GM12878 (cell line): ENCODE measurements around the gene HAP1. TPM values are rescaled to one million over a fixed set of nuclear protein-coding genes. Genes with fewer than 3 reads are reported as not detected.

ENCODE experiments used
- ATAC-seq: fragments of 200-7000 bp; cut with Tn5 transposase; 3 replicates; pipeline ENCODE4 v1.9.1; 2020; ENCODE audit warnings: mild to moderate bottlenecking, moderate library complexity
- BruUV-seq: library from RNA; stranded (reverse); fragments of 400-500 nt; replicated peaks from 2 replicates; lab custom pipeline; 2021; lab: Mats Ljungman, UMichigan
- CTCF ChIA-PET: fragments of 300-600 bp; sonication (Branson Sonifier 250); formaldehyde crosslinking; extraction: SDS; loops from one replicate; lab custom pipeline; 2021; ENCODE audit warnings: inconsistent platforms; lab: Yijun Ruan, JAX
- POLR2A ChIA-PET: fragments of 350-600 bp; formaldehyde crosslinking; extraction: SDS; loops from one replicate; lab custom pipeline; 2021; ENCODE audit warnings: inconsistent platforms; lab: Charles Lee
- RAD21 ChIA-PET: fragments of 300-600 bp; sonication (Branson Sonifier 250); formaldehyde crosslinking; loops from one replicate; lab custom pipeline; 2023; ENCODE audit warnings: antibody characterized with exemption; ENCODE audit not compliant: unreplicated experiment; lab: Charles Lee
- SMC1A ChIA-PET: fragments of 300-600 bp; sonication (Branson Sonifier 250); formaldehyde crosslinking; loops from one replicate; lab custom pipeline; 2023; ENCODE audit not compliant: unreplicated experiment, uncharacterized antibody; lab: Charles Lee
- DNase-seq: peaks from one replicate; pipeline ENCODE4 v3.0.0-alpha.2; 2011; ENCODE audit warnings: low read depth, low spot score
- FAIRE-seq: peaks from 3 replicates; lab custom pipeline; 2011; peaks lifted over from hg19 to GRCh38; lab: Jason Lieb, UNC
- H2AFZ ChIP-seq: 2 replicates; pipeline ENCODE4 v1.6.0; 2011; ENCODE audit warnings: low read depth, low read length, control low read depth; ENCODE audit not compliant: control insufficient read depth
- H3K27ac ChIP-seq: 2 replicates; pipeline ENCODE4 v1.5.1; 2011; ENCODE audit warnings: control low read depth; ENCODE audit not compliant: control insufficient read depth, insufficient read depth
- H3K27me3 ChIP-seq, 2 experiments: replicated peaks in 1 of 2; 2 replicates each; pipeline versions ENCODE4 v1.6.0 to v1.6.1; 2011; ENCODE audit warnings: low read length in 1 of 2; ENCODE audit not compliant: control insufficient read depth in 2 of 2, insufficient read depth in 2 of 2
- H3K36me3 ChIP-seq, 2 experiments: 2 replicates each; pipeline ENCODE4 v1.5.1; 2011; ENCODE audit warnings: low read length in 1 of 2; ENCODE audit not compliant: control insufficient read depth in 2 of 2, insufficient read depth in 2 of 2
- H3K4me1 ChIP-seq: 2 replicates; pipeline ENCODE4 v1.6.1; 2011; ENCODE audit warnings: mild to moderate bottlenecking, low read length, moderate library complexity, mixed read lengths; ENCODE audit not compliant: control insufficient read depth, insufficient read depth
- H3K4me2 ChIP-seq: 2 replicates; pipeline ENCODE4 v1.6.0; 2011; ENCODE audit warnings: control low read depth; ENCODE audit not compliant: control insufficient read depth, insufficient read depth
- H3K4me3 ChIP-seq: fragments of 200-600 bp; sonication (generic); 2 replicates; pipeline ENCODE4 v1.5.1; 2016
- H3K79me2 ChIP-seq: 2 replicates; pipeline ENCODE4 v1.6.0; 2011; ENCODE audit warnings: low read length; ENCODE audit not compliant: control insufficient read depth, insufficient read depth
- H3K9ac ChIP-seq: 2 replicates; pipeline ENCODE4 v1.8.0; 2011; ENCODE audit warnings: low read length, control low read depth, mixed read lengths; ENCODE audit not compliant: control insufficient read depth, insufficient read depth
- H3K9me3 ChIP-seq: replicated peaks from 3 replicates; pipeline ENCODE4 v1.5.1; 2011; ENCODE audit warnings: mild to moderate bottlenecking, low read length; ENCODE audit not compliant: control insufficient read depth, insufficient read depth
- H4K20me1 ChIP-seq: 2 replicates; pipeline ENCODE4 v1.6.0; 2011; ENCODE audit not compliant: control insufficient read depth, insufficient read depth
- BACH1 ChIP-seq: fragments of 450-650 bp; IDR thresholded peaks from 2 replicates; pipeline ENCODE4 v1.6.1; 2017; ENCODE audit warnings: mild to moderate bottlenecking, borderline replicate concordance
- BMI1 ChIP-seq: fragments of 450-650 bp; IDR thresholded peaks from 2 replicates; pipeline ENCODE4 v1.6.1; 2016; ENCODE audit warnings: mild to moderate bottlenecking, moderate library complexity, borderline replicate concordance
- CHD1 ChIP-seq: IDR thresholded peaks from 2 replicates; pipeline ENCODE4 v1.6.1; 2012; ENCODE audit warnings: low read depth, low read length, improper control_type of control experiment
- EGR1 ChIP-seq, 2 experiments: IDR thresholded peaks; 1 replicate in 1 of 2; 2 replicates in 1 of 2; pipeline ENCODE4 v1.6.1; 2011 to 2012; ENCODE audit warnings: low read depth in 2 of 2, low read length in 2 of 2, borderline replicate concordance in 1 of 2, mild to moderate bottlenecking in 1 of 2, moderate library complexity in 1 of 2
- POLR2A ChIP-seq: IDR thresholded peaks from 2 replicates; pipeline ENCODE4 v1.6.1; 2011; ENCODE audit warnings: low read depth, mild to moderate bottlenecking, low read length
- POLR2AphosphoS2 ChIP-seq: IDR thresholded peaks from 2 replicates; pipeline ENCODE4 v1.6.1; 2011; ENCODE audit warnings: low read depth, mild to moderate bottlenecking, low read length, improper control_type of control experiment, moderate library complexity
- POLR2AphosphoS5 ChIP-seq: IDR thresholded peaks from 2 replicates; pipeline ENCODE4 v1.6.1; 2011; ENCODE audit warnings: mild to moderate bottlenecking, low read length, inconsistent platforms
- RBBP5 ChIP-seq: fragments of 200-600 bp; sonication (generic); conservative IDR thresholded peaks from 2 replicates; pipeline ENCODE4 v1.6.1; 2016
- SMAD5 ChIP-seq: IDR thresholded peaks from 2 replicates; pipeline ENCODE4 v1.6.1; 2016; ENCODE audit warnings: antibody characterized with exemption, low read depth
- SP1 ChIP-seq: IDR thresholded peaks from one replicate; pipeline ENCODE4 v1.6.1; 2011; ENCODE audit warnings: low read depth, low read length
- SREBF2 ChIP-seq: IDR thresholded peaks from 2 replicates; pipeline ENCODE4 v1.6.1; 2012; ENCODE audit warnings: mild to moderate bottlenecking, low read length
- SUPT20H ChIP-seq: IDR thresholded peaks from 2 replicates; pipeline ENCODE4 v1.6.1; 2011; ENCODE audit warnings: low read depth, mild to moderate bottlenecking, low read length, moderate library complexity, borderline replicate concordance; ENCODE audit not compliant: control insufficient read depth
- WGBS: methylation state at CpG from one replicate; pipeline ENCODE4 v1.1.6; 2016; ENCODE audit warnings: low lambda C conversion rate; ENCODE audit not compliant: insufficient replicate concordance, insufficient coverage; ENCODE audit errors: missing lambda C conversion rate; 5-methylcytosine and 5-hydroxymethylcytosine counted together
- in situ Hi-C: fragments of 300-500 bp; cut with MboI; formaldehyde crosslinking; loops from 9 replicates; pipeline ENCODE4 v1.14.3; 2018; ENCODE audit warnings: mixed read lengths
- intact Hi-C: fragments of 100-400 bp; cut with micrococcal nuclease; formaldehyde crosslinking; loops from one replicate; pipeline ENCODE4 v1.14.2; 2022; ENCODE audit not compliant: unreplicated experiment
- polyA plus RNA-seq, 11 experiments: library from polyadenylated mRNA; depleted of rRNA in 4 of 11; unstranded in 6 of 11; stranded (reverse) in 5 of 11; fragments of >200 nt; fragmentation: Nextera tagmentation in 4 of 11; fragmentation: Illumina TruSeq in 1 of 11; extraction: Ambion mirVana in 4 of 11; extraction: Trizol in 1 of 11; gene quantifications; 1 replicate in 1 of 11; 2 replicates in 10 of 11; pipeline versions ENCODE4 v1.2.1 to v1.2.3, GENCODE V29; 2011 to 2016; ENCODE audit warnings: inconsistent platforms in 2 of 11, missing spikeins in 2 of 11, low read depth in 1 of 11
- total RNA-seq, 4 experiments: library from RNA; depleted of rRNA in 3 of 4; stranded (reverse); fragments of >200 nt in 3 of 4; fragmentation: Illumina TruSeq in 1 of 4; extraction: Trizol in 1 of 4; gene quantifications; 2 replicates each; pipeline versions ENCODE4 v1.2.1 to v1.2.3, GENCODE V29; 2013 to 2021

The HAP1 gene
- total and polyA plus RNA-seq, 10 of the 15 experiments (the other 5 are each of a cell fraction or from before 2014, with no cell fraction given), result not detected

GRCh38 chr17:41692722-41693521, 41.5 kb downstream of the HAP1 start (continued):
- TF ChIP-seq BMI1 (0 out of 2 replicates have a peak, but pooled peaks have one; percentile 15), SUPT20H (no peak), POLR2A (peak; percentile 75), BACH1 (peak; percentile 44; the same call in 1 of the 2 replicates), RBBP5 (no peak), EGR1 (IDR thresholded peaks at IDR 0.05; ENCODE audit: borderline replicate concordance in 1 of 2, low read depth in 2 of 2, low read length in 2 of 2) (no peak), SP1 (no peak), CHD1 (no peak)

GRCh38 chr17:41691031-41691777, 43.2 kb downstream of the HAP1 start:
- peak overlapping the region; percentile 90 for H3K4me2 ChIP-seq
- FAIRE-seq, result no peak
- peaks cover 28% of the 10 kb centered on the region for H3K79me2 ChIP-seq
- H3K9ac ChIP-seq, result no peak overlapping the region
- 95% methylated on average over 10 of the region's 10 CpGs for WGBS
- BruUV-seq, result no TSS peak
- H3K27ac ChIP-seq, result no peak overlapping the region
- TF ChIP-seq SREBF2 (no peak), POLR2A (peak; percentile 55), POLR2AphosphoS5 (peak; percentile 86), BMI1 (0 out of 2 replicates have a peak, but pooled peaks have one; percentile 12), SMAD5 (0 out of 2 replicates have a peak, but pooled peaks have one; percentile 11), POLR2AphosphoS2 (peak; percentile 47)
- in situ Hi-C loops, result loop anchor here (25.0 kb wide), 2 partner anchors 1521 to 1671 kb away; partner anchors contain the start of gene TMEM106A
- ChIA-PET RAD21 (interaction anchor here (1.2 to 5.7 kb wide), 2 partner anchors 12 to 25 kb away, joined by 5 to 117 read pairs; no protein-coding TSS in a partner anchor), POLR2A (interaction anchor here (0.6 to 4.8 kb wide), 4 partner anchors 13 to 1163 kb away, joined by 3 to 177 read pairs (median 44); no protein-coding TSS in a partner anchor), CTCF (interaction anchor here (0.6 to 10.4 kb wide), 10 partner anchors 12 to 161 kb away, joined by 3 to 265 read pairs (median 4); partner anchors contain the start of gene P3H4), SMC1A (interaction anchor here (0.8 to 5.7 kb wide), 4 partner anchors 12 to 158 kb away, joined by 3 to 122 read pairs (median 52); no protein-coding TSS in a partner anchor)
- DNase-seq, result no peak
- H4K20me1 ChIP-seq, result peaks cover 18% of the 10 kb centered on the region
- intact Hi-C loops, result no loop called here
- H3K4me3 ChIP-seq, result peak overlapping the region; percentile 87
- no peak for ATAC-seq
- no peak overlapping the region for H2AFZ ChIP-seq
- H3K27me3 ChIP-seq, result no peaks in the 10 kb centered on the region
- peaks cover 20 to 35% of the 10 kb centered on the region in 2 experiments for H3K36me3 ChIP-seq
- peaks cover 11% of the 10 kb centered on the region for H3K4me1 ChIP-seq
- no peaks in the 10 kb centered on the region; the same call in 2 of the 3 replicates for H3K9me3 ChIP-seq
